Measurements from ENCODE around the gene ZNF354B.
"Not testable (repeated sequence)": the region's sequence is repeated elsewhere in the genome, so short reads cannot be mapped to it uniquely, and the experiment has no call there.

Gene ZNF354B

GRCh38 chr5:178859625-178860521 is at the start of gene ZNF354B:
Gene ZNF354B, plus strand, starts transcription at chr5:178859953. Its CDS starts 1,095 bp downstream, at chr5:178861048.
- DNase-seq = peak; percentile 91

GRCh38 chr5:178817506-178817905 is 42.2 kb upstream of the ZNF354B start:
- DNase-seq = no peak

GRCh38 chr5:178818094-178818493 is 41.7 kb upstream of the ZNF354B start:
- no peak for DNase-seq

GRCh38 chr5:178820001-178820400 is 39.8 kb upstream of the ZNF354B start:
- DNase-seq = no peak

- no peak for DNase-seq
Measured at GRCh38 chr5:178825444-178825843, 34.3 kb upstream of the ZNF354B start.

GRCh38 chr5:178826216-178826615 is 33.5 kb upstream of the ZNF354B start:
- DNase-seq = no peak

GRCh38 chr5:178827636-178828035 is 32.1 kb upstream of the ZNF354B start:
- DNase-seq = no peak

GRCh38 chr5:178831049-178831448 is 28.7 kb upstream of the ZNF354B start:
- DNase-seq = no peak

GRCh38 chr5:178832618-178833201 is 27.0 kb upstream of the ZNF354B start:
- no peak for DNase-seq

GRCh38 chr5:178836628-178837027 is 23.1 kb upstream of the ZNF354B start:
- no peak for DNase-seq

GRCh38 chr5:178838695-178839318 is 20.9 kb upstream of the ZNF354B start:
- DNase-seq = not testable (repeated sequence)

GRCh38 chr5:178839319-178839704 is 20.4 kb upstream of the ZNF354B start:
- DNase-seq = peak; percentile 31

- DNase-seq = not testable (repeated sequence)
Measured at GRCh38 chr5:178840399-178840798, 19.4 kb upstream of the ZNF354B start.

GRCh38 chr5:178849316-178849715 is 10.4 kb upstream of the ZNF354B start:
- DNase-seq = no peak

GRCh38 chr5:178851951-178852350 is 7.8 kb upstream of the ZNF354B start:
- DNase-seq = no peak

- no peak for DNase-seq
Measured at GRCh38 chr5:178854284-178854683, 5.5 kb upstream of the ZNF354B start.

- DNase-seq = not testable (repeated sequence)
Measured at GRCh38 chr5:178860615-178861014, 862 bp downstream of the ZNF354B start.

GRCh38 chr5:178861627-178862026 is 1.9 kb downstream of the ZNF354B start:
- no peak for DNase-seq

GRCh38 chr5:178866946-178867345 is 7.2 kb downstream of the ZNF354B start:
- DNase-seq = no peak

GRCh38 chr5:178869577-178869976 is 9.8 kb downstream of the ZNF354B start:
- DNase-seq = no peak

GRCh38 chr5:178870411-178870810 is 10.7 kb downstream of the ZNF354B start:
- no peak for DNase-seq

- DNase-seq = no peak
Measured at GRCh38 chr5:178872302-178872701, 12.5 kb downstream of the ZNF354B start.

GRCh38 chr5:178883115-178883694 is 23.5 kb downstream of the ZNF354B start:
- DNase-seq = not testable (repeated sequence)
